Stomach (tissue), 9 donors: ENCODE measurements around the gene B4GALT5. TPM values are rescaled to one million over a fixed set of nuclear protein-coding genes. Genes with fewer than 3 reads are reported as not detected.

Experiments
- DNase-seq, 2 donors: peaks; one replicate each; pipeline versions ENCODE4 v3.0.0 to v3.0.0-alpha.2; 2013 to 2019
- H3K27ac ChIP-seq, 5 donors: fragments of 200-600 bp in 4 of 5; sonication (generic) in 4 of 5; one replicate each; pipeline ENCODE4 v1.5.1; 2013 to 2019; ENCODE audit warnings: mild to moderate bottlenecking in 1 of 5, moderate library complexity in 1 of 5
- H3K27me3 ChIP-seq, 3 donors: fragments of 200-600 bp; sonication (generic); one replicate each; pipeline ENCODE4 v1.5.1; 2017 to 2019; ENCODE audit warnings: mixed run types in 1 of 3
- H3K36me3 ChIP-seq, 4 donors: fragments of 200-600 bp; sonication (generic); 1 replicate in 3 of 4; 2 replicates in 1 of 4; pipeline ENCODE4 v1.5.1; 2016 to 2019
- H3K4me1 ChIP-seq, 4 donors: fragments of 200-600 bp; sonication (generic); one replicate each; pipeline ENCODE4 v1.5.1; 2016 to 2019
- H3K4me3 ChIP-seq, 4 donors: fragments of 200-600 bp; sonication (generic) in 3 of 4; one replicate each; pipeline ENCODE4 v1.5.1; 2016 to 2019; ENCODE audit warnings: mild to moderate bottlenecking in 1 of 4
- H3K9me3 ChIP-seq, 4 donors: fragments of 200-600 bp; sonication (generic); one replicate each; pipeline ENCODE4 v1.5.1; 2016 to 2019
- EP300 ChIP-seq: sonication (generic); formaldehyde crosslinking; IDR thresholded peaks from one replicate; pipeline ENCODE4 v1.6.1; 2017; ENCODE audit warnings: antibody characterized with exemption
- POLR2A ChIP-seq, 4 donors: fragments of 450-650 bp; IDR thresholded peaks; one replicate each; pipeline ENCODE4 v1.6.1; 2016; ENCODE audit warnings: antibody characterized with exemption in 4 of 4, control low read depth in 2 of 4, mild to moderate bottlenecking in 1 of 4, moderate library complexity in 1 of 4
- POLR2AphosphoS5 ChIP-seq, 3 donors: sonication (generic); formaldehyde crosslinking; IDR thresholded peaks; one replicate each; pipeline ENCODE4 v1.6.1; 2016; ENCODE audit warnings: antibody characterized with exemption in 3 of 3
- WGBS, 5 donors: extraction: QIAGEN DNeasy Blood & Tissue Kit in 3 of 5; methylation state at CpG; one replicate each; pipeline versions ENCODE4 v1.1.5 to v1.1.7; 2013 to 2018; 5-methylcytosine and 5-hydroxymethylcytosine counted together
- intact Hi-C: fragments of 100-400 bp; cut with DNase I; formaldehyde crosslinking; loops from one replicate; pipeline ENCODE4 v1.15.1; 2023; ENCODE audit warnings: low total_unique reads
- polyA plus RNA-seq, 3 donors: library from polyadenylated mRNA; stranded (reverse); fragments of 200-250 nt; gene quantifications; one replicate each; pipeline ENCODE4 v1.2.3, GENCODE V29; 2013
- total RNA-seq, 5 donors: library from RNA; depleted of rRNA; stranded (reverse); fragments of >200 nt; gene quantifications; one replicate each; pipeline versions ENCODE4 v1.1.0 to v1.2.3, GENCODE V29; 2014 to 2016
- TF ChIP-seq, protein P1 (sequence below), 7 experiments: fragments of 450-650 bp in 4 of 7; fragments of 200-600 bp in 3 of 7; sonication (generic) in 3 of 7; IDR thresholded peaks; one replicate each; pipeline ENCODE4 v1.5.1; 2016 to 2019; ENCODE audit warnings: antibody characterized with exemption in 7 of 7, control low read depth in 2 of 7, mild to moderate bottlenecking in 1 of 7
- donor health status: healthy with polysubstance abuse.
- donor health status: Bipolar disorder and iron deficiency.
- donor health status: healthy.

The B4GALT5 gene
- total and polyA plus RNA-seq, 8 donors: 7.5 to 40.0 (median 21.5) TPM

DNA sequence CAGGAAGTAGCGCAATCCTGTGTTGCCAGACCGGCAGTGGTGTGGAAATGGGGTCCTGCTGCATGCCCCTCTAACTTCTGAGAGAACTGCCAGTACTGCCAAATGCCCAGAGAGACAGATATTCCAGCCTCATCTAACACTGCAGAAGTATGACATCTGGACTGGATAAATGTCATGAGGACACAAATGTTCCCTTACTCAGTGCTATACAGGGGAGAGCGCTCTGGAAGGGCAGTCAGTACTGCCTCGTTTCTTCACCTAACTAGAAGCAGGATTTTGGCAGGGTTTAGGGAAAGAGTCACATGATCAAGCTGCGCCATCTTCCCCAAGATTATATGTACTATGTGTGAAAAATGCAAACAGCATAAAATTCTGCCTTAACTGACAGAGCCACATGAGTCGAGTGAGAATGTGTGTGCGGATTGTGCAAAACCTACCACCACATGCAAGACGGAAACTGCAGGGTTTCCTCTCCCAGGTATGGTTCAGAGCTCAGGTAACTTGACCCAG lies 59.7 kb downstream of the B4GALT5 start:
- 75 to 87% (median 82%) methylated on average over 8 of the region's 8 CpGs for WGBS, 5 donors
- no peaks in the 10 kb centered on the region for H3K9me3 ChIP-seq
- H3K4me1 ChIP-seq: peaks cover 11 to 39% (median 21%) of the 10 kb centered on the region in 4 donors
- no peak for DNase-seq
- peaks cover 24 to 69% (median 62%) of the 10 kb centered on the region in 4 donors for H3K36me3 ChIP-seq
- TF ChIP-seq EP300 (no peak), POLR2AphosphoS5 (IDR thresholded peaks at IDR 0.05) (no peak), POLR2A (IDR thresholded peaks at IDR 0.05) (no peak)
- TF ChIP-seq, protein P1, sequence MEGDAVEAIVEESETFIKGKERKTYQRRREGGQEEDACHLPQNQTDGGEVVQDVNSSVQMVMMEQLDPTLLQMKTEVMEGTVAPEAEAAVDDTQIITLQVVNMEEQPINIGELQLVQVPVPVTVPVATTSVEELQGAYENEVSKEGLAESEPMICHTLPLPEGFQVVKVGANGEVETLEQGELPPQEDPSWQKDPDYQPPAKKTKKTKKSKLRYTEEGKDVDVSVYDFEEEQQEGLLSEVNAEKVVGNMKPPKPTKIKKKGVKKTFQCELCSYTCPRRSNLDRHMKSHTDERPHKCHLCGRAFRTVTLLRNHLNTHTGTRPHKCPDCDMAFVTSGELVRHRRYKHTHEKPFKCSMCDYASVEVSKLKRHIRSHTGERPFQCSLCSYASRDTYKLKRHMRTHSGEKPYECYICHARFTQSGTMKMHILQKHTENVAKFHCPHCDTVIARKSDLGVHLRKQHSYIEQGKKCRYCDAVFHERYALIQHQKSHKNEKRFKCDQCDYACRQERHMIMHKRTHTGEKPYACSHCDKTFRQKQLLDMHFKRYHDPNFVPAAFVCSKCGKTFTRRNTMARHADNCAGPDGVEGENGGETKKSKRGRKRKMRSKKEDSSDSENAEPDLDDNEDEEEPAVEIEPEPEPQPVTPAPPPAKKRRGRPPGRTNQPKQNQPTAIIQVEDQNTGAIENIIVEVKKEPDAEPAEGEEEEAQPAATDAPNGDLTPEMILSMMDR (IDR thresholded peaks at IDR 0.05): no peak
- H3K4me3 ChIP-seq: no peak overlapping the region
- H3K27me3 ChIP-seq: no peaks in the 10 kb centered on the region
- intact Hi-C loops: no loop called here
- H3K27ac ChIP-seq: no peak overlapping the region

DNA sequence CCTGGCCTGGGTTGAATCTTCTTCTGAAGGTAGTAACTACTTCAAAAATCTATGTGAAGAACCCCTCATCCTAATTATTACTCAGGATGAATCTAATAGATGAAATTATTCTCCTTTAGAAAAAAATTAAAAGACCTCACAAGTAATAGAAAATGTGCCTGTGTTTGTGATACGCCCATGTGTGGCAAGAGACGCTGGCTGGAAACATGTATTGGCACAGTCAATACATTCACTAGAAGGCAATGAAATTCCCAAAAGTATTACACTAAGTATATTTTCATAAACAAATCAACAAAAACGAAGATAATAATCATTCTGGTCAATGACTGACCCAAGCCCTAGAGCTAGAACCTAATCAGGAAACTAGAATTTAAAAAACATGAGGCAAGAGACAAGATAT lies 64.0 kb downstream of the B4GALT5 start:
- H3K27me3 ChIP-seq: no peaks in the 10 kb centered on the region
- TF ChIP-seq POLR2A (IDR thresholded peaks at IDR 0.05): no peak
- TF ChIP-seq, protein P1 (IDR thresholded peaks at IDR 0.05): no peak
- no peak for TF ChIP-seq POLR2AphosphoS5 (IDR thresholded peaks at IDR 0.05)
- TF ChIP-seq EP300: no peak
- no peak overlapping the region for H3K4me3 ChIP-seq
- no peak for DNase-seq
- H3K36me3 ChIP-seq: peaks cover 39 to 95% (median 88%) of the 10 kb centered on the region in 4 donors
- intact Hi-C loops: no loop called here
- H3K27ac ChIP-seq: no peak overlapping the region
- H3K9me3 ChIP-seq: no peaks in the 10 kb centered on the region
- WGBS, 5 donors: 75 to 84% (median 77%) methylated on average over 3 of the region's 3 CpGs
- no peaks in the 10 kb centered on the region for H3K4me1 ChIP-seq

DNA sequence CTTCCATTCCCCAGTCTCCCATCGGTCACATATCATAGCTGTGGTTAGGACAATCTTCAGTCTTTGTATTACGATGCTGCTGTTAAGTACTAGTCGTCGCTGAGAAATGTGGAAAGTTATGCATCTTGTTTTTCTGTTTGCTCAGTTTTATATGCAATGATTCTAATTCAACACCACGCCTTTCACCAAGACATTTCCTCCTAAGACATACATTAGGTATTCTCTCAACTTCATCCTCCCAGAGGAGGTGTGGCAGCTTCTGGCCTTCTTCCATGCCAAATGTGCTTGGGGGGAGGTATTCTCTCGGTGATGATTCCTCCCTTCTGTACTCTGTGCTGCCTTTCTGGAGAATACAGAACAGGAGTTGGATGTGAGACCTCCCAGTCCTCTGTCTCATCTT lies 66.1 kb downstream of the B4GALT5 start:
- 91 to 96% (median 95%) methylated on average over 6 of the region's 6 CpGs for WGBS, 5 donors
- TF ChIP-seq EP300: no peak
- TF ChIP-seq, protein P1 (IDR thresholded peaks at IDR 0.05): no peak
- no peak for TF ChIP-seq POLR2AphosphoS5 (IDR thresholded peaks at IDR 0.05)
- TF ChIP-seq POLR2A (IDR thresholded peaks at IDR 0.05): no peak
- no peak overlapping the region for H3K27ac ChIP-seq
- peaks cover under 1 to 8% (median 6%) of the 10 kb centered on the region in 4 donors for H3K4me1 ChIP-seq
- DNase-seq: no peak
- peaks cover 37 to 95% (median 86%) of the 10 kb centered on the region in 4 donors for H3K36me3 ChIP-seq
- intact Hi-C loops: no loop called here
- no peak overlapping the region for H3K4me3 ChIP-seq
- H3K27me3 ChIP-seq: no peaks in the 10 kb centered on the region
- no peaks in the 10 kb centered on the region for H3K9me3 ChIP-seq

DNA sequence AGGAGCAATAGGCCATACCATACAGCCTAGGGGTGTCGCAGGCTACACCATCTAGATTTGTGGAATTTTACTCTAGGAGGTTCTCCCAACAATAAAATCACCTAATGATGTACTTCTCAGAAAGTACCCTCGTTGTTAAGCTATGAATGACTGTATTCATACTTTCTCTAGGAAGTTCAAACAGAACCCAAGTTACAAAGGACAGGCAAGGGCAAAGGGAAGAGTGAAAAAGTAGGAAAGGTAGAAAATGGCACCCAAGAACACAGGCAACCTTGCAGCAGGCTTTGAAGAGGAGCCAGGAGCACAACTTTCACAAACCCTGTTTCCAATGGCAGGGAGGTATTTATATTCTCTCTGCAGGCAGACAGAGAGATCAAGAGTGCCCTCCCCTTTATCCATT lies 67.2 kb downstream of the B4GALT5 start:
- H3K4me1 ChIP-seq: peaks cover 7 to 18% (median 14%) of the 10 kb centered on the region in 4 donors
- H3K4me3 ChIP-seq: no peak overlapping the region
- DNase-seq: no peak
- WGBS, 5 donors: 70 to 81% (median 73%) methylated on average over 2 of the region's 2 CpGs
- intact Hi-C loops: no loop called here
- TF ChIP-seq, protein P1 (IDR thresholded peaks at IDR 0.05): no peak
- no peak for TF ChIP-seq POLR2A (IDR thresholded peaks at IDR 0.05)
- no peak for TF ChIP-seq EP300
- TF ChIP-seq POLR2AphosphoS5 (IDR thresholded peaks at IDR 0.05): no peak
- H3K27me3 ChIP-seq: no peaks in the 10 kb centered on the region
- H3K9me3 ChIP-seq: no peaks in the 10 kb centered on the region
- no peak overlapping the region for H3K27ac ChIP-seq
- H3K36me3 ChIP-seq: peaks cover 43 to 95% (median 87%) of the 10 kb centered on the region in 4 donors
